ENCODE data around the gene PPP1R13B. TPM values are rescaled to one million over a fixed set of nuclear protein-coding genes. Genes with fewer than 3 reads are reported as not detected.

PPP1R13B gene
- total RNA-seq, 1 donor from 2014 or later = 2.5 TPM

DNA sequence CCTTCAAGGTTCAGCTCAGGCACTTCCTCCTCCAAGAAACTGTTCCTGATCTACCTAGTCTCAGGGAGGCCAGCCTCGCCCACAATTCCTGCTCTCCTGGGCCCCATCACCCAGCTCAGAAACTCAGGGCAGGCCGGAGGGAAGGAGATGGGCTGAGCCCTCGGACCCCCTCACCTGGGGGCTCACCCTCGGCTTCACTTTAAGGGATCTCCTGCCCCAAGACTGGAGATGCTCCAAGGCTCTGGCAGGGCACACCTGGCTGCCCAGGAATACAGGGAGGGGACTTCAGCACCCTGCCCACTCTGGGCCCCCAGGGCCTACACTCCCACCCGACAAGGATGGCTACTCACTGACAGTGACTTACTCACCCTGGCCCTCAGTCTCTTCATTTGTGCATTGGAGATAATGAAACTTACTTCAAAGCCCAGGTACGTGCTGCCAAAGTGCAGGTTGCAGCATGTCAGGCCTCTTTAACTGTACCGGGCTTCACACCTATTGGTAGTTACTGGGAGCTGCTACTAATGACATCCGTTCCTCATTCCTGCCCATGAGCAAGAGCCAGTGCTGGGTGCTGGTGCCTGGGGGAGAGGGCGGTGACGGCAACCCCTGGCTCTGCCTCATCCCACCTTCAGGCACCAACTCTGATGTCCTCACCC, 21.0 kb upstream of the PPP1R13B start:
- Histone ChIP-seq H4K20me1 (ENCODE audit: low read depth) (no peaks in the 10 kb centered on the region), H3K79me2 (ENCODE audit: low read depth) (no peaks in the 10 kb centered on the region), H3K4me1 (peaks cover 7% of the 10 kb centered on the region), H3K9ac (no peak overlapping the region), H2AFZ (replicated peaks) (no peak overlapping the region), H3K36me3 (no peaks in the 10 kb centered on the region), H3K4me3 (no peak overlapping the region), H3K27ac (no peak overlapping the region), H3F3A (ENCODE audit: low read depth) (peaks cover 12% of the 10 kb centered on the region), H3K9me3 (ENCODE audit: low read depth) (no peaks in the 10 kb centered on the region), H3K27me3 (no peaks in the 10 kb centered on the region), H3K4me2 (no peak overlapping the region)
- H3K4me3 Mint-ChIP-seq = no peak overlapping the region
- H3K27ac Mint-ChIP-seq = no peak overlapping the region
- no peak for TF ChIP-seq EZH2 (IDR thresholded peaks at IDR 0.05)
- TF ChIP-seq EZH2phosphoT487 (IDR thresholded peaks at IDR 0.05) = no peak
- TF ChIP-seq CTCF (IDR thresholded peaks at IDR 0.05) = no peak
- no peaks in the 10 kb centered on the region for H3K9me3 Mint-ChIP-seq
- no peaks in the 10 kb centered on the region for H3K36me3 Mint-ChIP-seq
- peaks cover 9% of the 10 kb centered on the region for H3K27me3 Mint-ChIP-seq (ENCODE audit: insufficient read depth, low read depth)
- DNase-seq (ENCODE audit: low spot score) = no peak
- H3K4me1 Mint-ChIP-seq = peaks cover 10% of the 10 kb centered on the region

DNA sequence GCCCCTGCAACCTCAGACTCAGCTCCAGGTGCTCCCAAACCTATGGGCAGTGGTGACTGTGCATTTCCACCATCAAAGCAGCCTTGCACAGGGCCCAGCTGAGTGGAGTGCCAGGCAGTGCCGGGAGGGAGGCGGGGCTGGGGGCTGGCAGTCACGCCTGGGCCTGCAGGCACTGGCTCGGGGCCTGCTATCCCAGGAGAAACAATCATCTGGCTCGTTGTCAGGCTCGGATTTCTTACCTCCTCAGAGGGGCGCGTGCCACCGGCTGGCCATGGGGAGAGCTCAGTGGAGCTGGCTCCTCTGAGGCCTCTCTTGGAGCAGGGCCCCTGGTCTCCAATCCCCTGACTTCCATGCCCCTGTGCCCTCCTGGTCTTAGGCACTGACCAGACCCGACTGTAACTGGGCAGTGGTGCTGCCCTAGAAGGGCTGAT, 20.2 kb upstream of the PPP1R13B start:
- no peaks in the 10 kb centered on the region for H4K20me1 ChIP-seq (ENCODE audit: low read depth)
- peaks cover 6% of the 10 kb centered on the region for H3K27me3 Mint-ChIP-seq (ENCODE audit: insufficient read depth, low read depth)
- H3K27ac Mint-ChIP-seq = no peak overlapping the region
- TF ChIP-seq EZH2 (IDR thresholded peaks at IDR 0.05) (no peak), EZH2phosphoT487 (IDR thresholded peaks at IDR 0.05) (no peak), CTCF (IDR thresholded peaks at IDR 0.05) (no peak)
- H3K4me1 Mint-ChIP-seq = peaks cover 8% of the 10 kb centered on the region
- no peaks in the 10 kb centered on the region for H3K9me3 ChIP-seq (ENCODE audit: low read depth)
- H3K4me2 ChIP-seq = no peak overlapping the region
- DNase-seq (ENCODE audit: low spot score) = no peak
- H3K27ac ChIP-seq = no peak overlapping the region
- no peaks in the 10 kb centered on the region for H3K27me3 ChIP-seq
- H3K36me3 ChIP-seq = no peaks in the 10 kb centered on the region
- H2AFZ ChIP-seq (replicated peaks) = no peak overlapping the region
- no peak overlapping the region for H3K4me3 Mint-ChIP-seq
- no peak overlapping the region for H3K9ac ChIP-seq
- H3K4me1 ChIP-seq = peaks cover 6% of the 10 kb centered on the region
- H3F3A ChIP-seq (ENCODE audit: low read depth) = peaks cover 12% of the 10 kb centered on the region
- no peak overlapping the region for H3K4me3 ChIP-seq
- H3K9me3 Mint-ChIP-seq = no peaks in the 10 kb centered on the region
- H3K79me2 ChIP-seq (ENCODE audit: low read depth) = no peaks in the 10 kb centered on the region
- no peaks in the 10 kb centered on the region for H3K36me3 Mint-ChIP-seq

DNA sequence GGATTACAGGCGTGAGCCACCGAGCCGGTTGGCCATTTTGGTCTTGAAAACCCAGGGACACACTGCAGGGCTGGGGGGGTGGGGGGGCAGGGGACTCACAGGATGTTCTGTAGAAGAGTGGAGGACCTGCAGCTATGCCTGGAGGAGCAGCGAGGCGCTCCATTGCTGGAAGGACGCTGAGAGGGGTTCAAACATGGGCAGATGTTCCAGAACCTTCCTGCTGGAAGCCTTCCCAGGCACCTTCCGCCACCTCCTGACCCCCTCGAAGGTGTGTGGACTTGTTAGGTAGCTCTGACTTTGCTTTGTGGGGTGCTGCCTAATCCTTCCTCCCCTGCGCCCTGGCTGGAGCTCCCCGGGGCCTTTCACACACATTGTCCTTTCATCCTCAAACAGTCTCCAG, 19.6 kb upstream of the PPP1R13B start:
- no peak overlapping the region for H2AFZ ChIP-seq (replicated peaks)
- H3K27ac ChIP-seq = no peak overlapping the region
- H3K36me3 ChIP-seq = no peaks in the 10 kb centered on the region
- no peaks in the 10 kb centered on the region for H4K20me1 ChIP-seq (ENCODE audit: low read depth)
- no peak overlapping the region for H3K27ac Mint-ChIP-seq
- peaks cover 5% of the 10 kb centered on the region for H3K4me1 Mint-ChIP-seq
- H3K9me3 ChIP-seq (ENCODE audit: low read depth) = no peaks in the 10 kb centered on the region
- no peak overlapping the region for H3K4me2 ChIP-seq
- no peak for DNase-seq (ENCODE audit: low spot score)
- no peaks in the 10 kb centered on the region for H3K36me3 Mint-ChIP-seq
- no peak overlapping the region for H3K4me3 Mint-ChIP-seq
- H3K79me2 ChIP-seq (ENCODE audit: low read depth) = no peaks in the 10 kb centered on the region
- H3F3A ChIP-seq (ENCODE audit: low read depth) = peaks cover 12% of the 10 kb centered on the region
- peaks cover under 1% of the 10 kb centered on the region for H3K4me1 ChIP-seq
- H3K27me3 Mint-ChIP-seq (ENCODE audit: insufficient read depth, low read depth) = peaks cover 8% of the 10 kb centered on the region
- TF ChIP-seq EZH2phosphoT487 (IDR thresholded peaks at IDR 0.05) (no peak), CTCF (IDR thresholded peaks at IDR 0.05) (no peak), EZH2 (IDR thresholded peaks at IDR 0.05) (no peak)
- H3K4me3 ChIP-seq = no peak overlapping the region
- H3K27me3 ChIP-seq = no peaks in the 10 kb centered on the region
- no peak overlapping the region for H3K9ac ChIP-seq
- H3K9me3 Mint-ChIP-seq = no peaks in the 10 kb centered on the region
